Loucy (cell line): ENCODE results near the gene ADARB2.

ENCODE experiments used
- EZH2phosphoT487 ChIP-seq: fragments of 200-600 bp; IDR thresholded peaks from 2 replicates; pipeline ENCODE4 v1.6.1; 2018; ENCODE audit warnings: antibody characterized with exemption, mild to moderate bottlenecking, moderate library complexity, borderline replicate concordance
- TF ChIP-seq, protein P1 (sequence below): fragments of 200-600 bp; sonication (generic); conservative IDR thresholded peaks from 2 replicates; pipeline ENCODE4 v1.5.1; 2014; ENCODE audit warnings: mild to moderate bottlenecking, antibody characterized with exemption, low read length

DNA sequence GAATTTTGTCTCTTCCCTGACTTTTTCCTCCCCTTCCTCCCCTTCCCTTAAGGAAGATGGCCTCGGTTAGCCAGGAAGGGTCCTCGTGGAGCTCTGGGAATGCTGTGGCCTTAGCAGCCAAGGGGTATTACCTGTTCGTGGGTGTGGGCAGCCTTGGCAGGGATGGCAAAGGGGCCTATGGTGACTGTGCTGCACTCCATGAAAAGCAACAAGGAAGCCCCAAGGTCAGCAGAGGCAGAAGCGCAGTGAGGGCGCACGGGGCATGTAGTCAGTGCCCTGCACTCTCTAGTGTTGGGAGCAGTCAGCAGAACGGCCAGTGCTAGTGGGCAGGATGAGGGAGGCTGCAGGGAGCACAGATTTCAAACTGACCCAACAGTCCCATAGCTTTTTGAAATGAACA, 191.8 kb downstream of the ADARB2 start:
- TF ChIP-seq, protein P1, sequence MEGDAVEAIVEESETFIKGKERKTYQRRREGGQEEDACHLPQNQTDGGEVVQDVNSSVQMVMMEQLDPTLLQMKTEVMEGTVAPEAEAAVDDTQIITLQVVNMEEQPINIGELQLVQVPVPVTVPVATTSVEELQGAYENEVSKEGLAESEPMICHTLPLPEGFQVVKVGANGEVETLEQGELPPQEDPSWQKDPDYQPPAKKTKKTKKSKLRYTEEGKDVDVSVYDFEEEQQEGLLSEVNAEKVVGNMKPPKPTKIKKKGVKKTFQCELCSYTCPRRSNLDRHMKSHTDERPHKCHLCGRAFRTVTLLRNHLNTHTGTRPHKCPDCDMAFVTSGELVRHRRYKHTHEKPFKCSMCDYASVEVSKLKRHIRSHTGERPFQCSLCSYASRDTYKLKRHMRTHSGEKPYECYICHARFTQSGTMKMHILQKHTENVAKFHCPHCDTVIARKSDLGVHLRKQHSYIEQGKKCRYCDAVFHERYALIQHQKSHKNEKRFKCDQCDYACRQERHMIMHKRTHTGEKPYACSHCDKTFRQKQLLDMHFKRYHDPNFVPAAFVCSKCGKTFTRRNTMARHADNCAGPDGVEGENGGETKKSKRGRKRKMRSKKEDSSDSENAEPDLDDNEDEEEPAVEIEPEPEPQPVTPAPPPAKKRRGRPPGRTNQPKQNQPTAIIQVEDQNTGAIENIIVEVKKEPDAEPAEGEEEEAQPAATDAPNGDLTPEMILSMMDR, result no peak
- no peak for TF ChIP-seq EZH2phosphoT487
